Parathyroid adenoma (tissue), 2 donors: ENCODE results near the gene MRPS35.

Source experiments
- H2AFZ ChIP-seq: fragments of 300-600 bp; sonication (generic); one replicate; pipeline ENCODE4 v1.7.0; 2017; ENCODE audit warnings: antibody characterized with exemption, mild to moderate bottlenecking
- H3K27ac ChIP-seq: fragments of 300-600 bp; sonication (generic); one replicate; pipeline ENCODE4 v1.7.0; 2017
- H3K27me3 ChIP-seq: fragments of 300-600 bp; sonication (generic); one replicate; pipeline ENCODE4 v1.7.0; 2017; ENCODE audit warnings: low read length; ENCODE audit not compliant: control insufficient read depth, insufficient read depth
- H3K36me3 ChIP-seq: fragments of 300-600 bp; sonication (generic); one replicate; pipeline ENCODE4 v1.7.0; 2017; ENCODE audit warnings: low read length; ENCODE audit not compliant: control insufficient read depth, insufficient read depth
- H3K4me1 ChIP-seq: fragments of 300-600 bp; sonication (generic); one replicate; pipeline ENCODE4 v1.7.0; 2017; ENCODE audit warnings: control low read depth
- H3K4me2 ChIP-seq: fragments of 300-600 bp; sonication (generic); one replicate; pipeline ENCODE4 v1.7.0; 2017; ENCODE audit warnings: low read length
- H3K4me3 ChIP-seq: fragments of 300-600 bp; sonication (generic); one replicate; pipeline ENCODE4 v1.7.0; 2017; ENCODE audit warnings: low read depth, low read length
- H3K79me2 ChIP-seq: fragments of 300-600 bp; sonication (generic); one replicate; pipeline ENCODE4 v1.7.0; 2017; ENCODE audit warnings: control low read depth
- H3K9ac ChIP-seq: fragments of 300-600 bp; sonication (generic); one replicate; pipeline ENCODE4 v1.7.0; 2017; ENCODE audit warnings: mild to moderate bottlenecking
- H3K9me3 ChIP-seq: fragments of 300-600 bp; sonication (generic); one replicate; pipeline ENCODE4 v1.7.0; 2017; ENCODE audit warnings: low read length; ENCODE audit not compliant: control insufficient read depth
- CTCF ChIP-seq: fragments of 300-600 bp; sonication (generic); IDR thresholded peaks from one replicate; pipeline ENCODE4 v1.7.0; 2017; ENCODE audit warnings: antibody characterized with exemption, mild to moderate bottlenecking
- donor health status: primary hyperparathyroidism.

Gene MRPS35

GRCh38 chr12:27802936-27803335, 92.3 kb downstream of the MRPS35 start:
- Histone ChIP-seq H2AFZ (no peak overlapping the region), H3K9me3 (no peaks in the 10 kb centered on the region), H3K4me3 (no peak overlapping the region), H3K4me1 (no peaks in the 10 kb centered on the region), H3K36me3 (no peaks in the 10 kb centered on the region), H3K27ac (no peak overlapping the region), H3K9ac (no peak overlapping the region), H3K79me2 (no peaks in the 10 kb centered on the region), H3K27me3 (no peaks in the 10 kb centered on the region), H3K4me2 (no peak overlapping the region)
- no peak for TF ChIP-seq CTCF

GRCh38 chr12:27805238-27805637, 94.6 kb downstream of the MRPS35 start:
- no peaks in the 10 kb centered on the region for H3K79me2 ChIP-seq
- no peak for TF ChIP-seq CTCF
- H3K27ac ChIP-seq = no peak overlapping the region
- H3K4me1 ChIP-seq = no peaks in the 10 kb centered on the region
- no peak overlapping the region for H3K4me3 ChIP-seq
- H2AFZ ChIP-seq = no peak overlapping the region
- H3K27me3 ChIP-seq = no peaks in the 10 kb centered on the region
- H3K9ac ChIP-seq = no peak overlapping the region
- no peaks in the 10 kb centered on the region for H3K9me3 ChIP-seq
- no peak overlapping the region for H3K4me2 ChIP-seq
- H3K36me3 ChIP-seq = no peaks in the 10 kb centered on the region
